ENCODE data around the gene C1orf198.

The C1orf198 gene

GRCh38 chr1:230892018-230892491, 23.7 kb upstream of the C1orf198 start:
- DNase-seq (ENCODE audit: low spot score): no peak

GRCh38 chr1:230891413-230891812, 23.1 kb upstream of the C1orf198 start:
- DNase-seq (ENCODE audit: low spot score): no peak

- DNase-seq (ENCODE audit: low spot score): no peak
Measured at GRCh38 chr1:230884646-230885045, 16.3 kb upstream of the C1orf198 start.

- no peak for DNase-seq (ENCODE audit: low spot score)
Measured at GRCh38 chr1:230883967-230884366, 15.6 kb upstream of the C1orf198 start.

- DNase-seq (ENCODE audit: low spot score): no peak
Measured at GRCh38 chr1:230879778-230880177, 11.5 kb upstream of the C1orf198 start.

- no peak for DNase-seq (ENCODE audit: low spot score)
Measured at GRCh38 chr1:230878591-230878990, 10.3 kb upstream of the C1orf198 start.

- no peak for DNase-seq (ENCODE audit: low spot score)
Measured at GRCh38 chr1:230877924-230878590, 9.7 kb upstream of the C1orf198 start.

GRCh38 chr1:230877146-230877923, 9.0 kb upstream of the C1orf198 start:
- no peak for DNase-seq (ENCODE audit: low spot score)

- DNase-seq (ENCODE audit: low spot score): no peak
Measured at GRCh38 chr1:230876660-230877059, 8.3 kb upstream of the C1orf198 start.

GRCh38 chr1:230875370-230875769, 7.0 kb upstream of the C1orf198 start:
- DNase-seq (ENCODE audit: low spot score): peak; percentile 48

- no peak for DNase-seq (ENCODE audit: low spot score)
Measured at GRCh38 chr1:230870916-230871315, 2.6 kb upstream of the C1orf198 start.

GRCh38 chr1:230869500-230869899, 1.2 kb upstream of the C1orf198 start:
- DNase-seq (ENCODE audit: low spot score): no peak

GRCh38 chr1:230868736-230869385, 540 bp upstream of the C1orf198 start:
- peak; percentile 58 for DNase-seq (ENCODE audit: low spot score)

GRCh38 chr1:230867101-230867902, 1.0 kb downstream of the C1orf198 start:
- DNase-seq (ENCODE audit: low spot score): peak; percentile 78

GRCh38 chr1:230866171-230867070, 1.9 kb downstream of the C1orf198 start:
- peak; percentile 79 for DNase-seq (ENCODE audit: low spot score)

- DNase-seq (ENCODE audit: low spot score): no peak
Measured at GRCh38 chr1:230865062-230865817, 3.1 kb downstream of the C1orf198 start.

- DNase-seq (ENCODE audit: low spot score): no peak
Measured at GRCh38 chr1:230864441-230864840, 3.9 kb downstream of the C1orf198 start.

- no peak for DNase-seq (ENCODE audit: low spot score)
Measured at GRCh38 chr1:230863449-230863848, 4.9 kb downstream of the C1orf198 start.

GRCh38 chr1:230861970-230862595, 6.2 kb downstream of the C1orf198 start:
- DNase-seq (ENCODE audit: low spot score): no peak

- DNase-seq (ENCODE audit: low spot score): no peak
Measured at GRCh38 chr1:230861489-230861888, 6.8 kb downstream of the C1orf198 start.
